HG02798 (cell line): Measurements from ENCODE around the gene IQSEC2.
A peak's percentile ranks its signal among the peaks of the same experiment; 100 is the strongest.

Experiments used
- ATAC-seq: cut with Tn5 transposase; IDR thresholded peaks from one replicate; pipeline ENCODE4 v1.9.1; 2021; ENCODE audit warnings: mild to moderate bottlenecking; ENCODE audit not compliant: unreplicated experiment, poor library complexity

The IQSEC2 gene

GRCh38 chrX:53251307-53251706, 30.1 kb downstream of the IQSEC2 start:
- ATAC-seq = no peak

GRCh38 chrX:53250556-53250955, 30.8 kb downstream of the IQSEC2 start:
- ATAC-seq = no peak

GRCh38 chrX:53249408-53250042, 31.9 kb downstream of the IQSEC2 start:
- no peak for ATAC-seq

GRCh38 chrX:53247928-53248327, 33.5 kb downstream of the IQSEC2 start:
- no peak for ATAC-seq

- ATAC-seq = no peak
Measured at GRCh38 chrX:53246231-53246630, 35.2 kb downstream of the IQSEC2 start.

GRCh38 chrX:53244610-53245009, 36.8 kb downstream of the IQSEC2 start:
- ATAC-seq = no peak

GRCh38 chrX:53242310-53242709, 39.1 kb downstream of the IQSEC2 start:
- no peak for ATAC-seq

- ATAC-seq = no peak
Measured at GRCh38 chrX:53241558-53241957, 39.8 kb downstream of the IQSEC2 start.

GRCh38 chrX:53239474-53239873, 41.9 kb downstream of the IQSEC2 start:
- ATAC-seq = no peak

GRCh38 chrX:53237056-53237455, 44.3 kb downstream of the IQSEC2 start:
- no peak for ATAC-seq

- ATAC-seq = no peak
Measured at GRCh38 chrX:53236025-53236679, 45.2 kb downstream of the IQSEC2 start.

GRCh38 chrX:53235566-53235965, 45.8 kb downstream of the IQSEC2 start:
- no peak for ATAC-seq

GRCh38 chrX:53234484-53234883, 46.9 kb downstream of the IQSEC2 start:
- no peak for ATAC-seq

GRCh38 chrX:53233536-53233935, 47.8 kb downstream of the IQSEC2 start:
- ATAC-seq = no peak

- ATAC-seq = no peak
Measured at GRCh38 chrX:53230116-53230515, 51.3 kb downstream of the IQSEC2 start.

- no peak for ATAC-seq
Measured at GRCh38 chrX:53227224-53227765, 54.1 kb downstream of the IQSEC2 start.

GRCh38 chrX:53224860-53225797, 56.3 kb downstream of the IQSEC2 start, which contains the start of gene KDM5C:
TSS of gene KDM5C (minus strand) at chrX:53225207. CDS start at chrX:53224889, 318 bp downstream.
- peak; percentile 83 for ATAC-seq

GRCh38 chrX:53223955-53224859, 57.2 kb downstream of the IQSEC2 start:
- ATAC-seq = no peak

GRCh38 chrX:53223068-53223693, 58.2 kb downstream of the IQSEC2 start:
- ATAC-seq = no peak
